CD4-positive, alpha-beta T cell treated with Interleukin-17A for 1 hour (primary cell): ENCODE results near the gene C11orf68.

Experiments used
- DNase-seq: peaks from one replicate; pipeline ENCODE4 v3.0.0-alpha.2; 2020

C11orf68 gene

GRCh38 chr11:65911682-65912568 is 6.9 kb downstream of the C11orf68 start:
- DNase-seq = no peak

DNA sequence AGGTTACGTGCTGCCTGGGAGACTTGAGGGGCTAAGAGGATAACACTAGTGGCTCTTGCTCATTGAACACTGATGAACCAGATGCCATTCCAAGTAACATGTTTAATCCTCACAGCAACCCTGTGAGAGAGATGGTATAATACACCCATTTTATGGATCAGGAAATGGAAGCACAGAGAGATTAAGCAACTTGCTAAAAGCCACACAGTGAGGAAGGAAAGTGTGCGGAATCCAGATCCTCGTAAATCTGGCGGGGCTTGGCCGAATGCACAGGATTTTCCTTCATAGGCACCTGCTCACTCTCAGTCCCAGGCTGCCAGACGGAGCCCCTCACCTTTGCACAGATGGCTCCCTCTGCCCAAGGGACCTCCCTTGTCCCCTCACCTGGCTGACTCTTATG is 11.0 kb downstream of the C11orf68 start:
- DNase-seq = no peak

DNA sequence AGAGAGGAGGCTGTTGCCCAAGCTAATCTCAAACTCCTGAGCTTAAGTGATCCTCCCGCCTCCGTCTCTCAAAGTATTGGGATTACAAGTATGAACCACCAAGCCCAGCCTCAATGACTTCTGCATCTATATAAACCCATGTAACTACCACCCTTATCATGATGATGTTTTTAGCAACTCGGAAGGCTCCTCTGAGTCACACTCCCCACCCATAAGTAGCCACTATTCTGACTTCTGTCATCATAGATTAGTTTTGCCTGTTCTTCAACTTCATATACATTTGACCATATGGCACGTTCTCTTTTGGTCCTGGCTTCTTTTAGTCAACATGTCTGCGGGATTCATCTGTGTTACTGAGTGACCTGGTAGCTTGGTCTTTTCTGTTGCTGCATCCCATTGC is 12.3 kb downstream of the C11orf68 start:
- no peak for DNase-seq

GRCh38 chr11:65903715-65904114 is 15.1 kb downstream of the C11orf68 start:
- DNase-seq = no peak

DNA sequence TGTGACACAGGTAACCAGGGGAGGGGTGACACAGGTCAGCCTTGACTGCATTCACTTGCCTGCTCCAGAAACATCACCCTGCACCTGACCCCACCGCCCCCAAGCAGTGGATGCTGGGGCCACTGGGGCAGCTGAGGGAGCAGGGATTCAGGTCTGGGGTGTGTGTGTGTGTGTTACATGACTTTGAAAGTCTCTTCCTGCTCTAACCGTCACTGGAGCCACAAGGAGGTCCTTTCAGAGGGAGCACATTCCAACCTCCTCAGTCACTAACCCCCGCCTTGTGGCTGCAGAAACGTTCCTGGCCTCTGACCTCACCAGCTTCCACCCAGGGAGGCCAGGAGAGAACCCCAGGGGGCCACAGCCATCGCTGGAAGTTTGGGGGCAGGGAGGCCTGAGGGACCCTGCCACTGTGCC is 15.8 kb downstream of the C11orf68 start:
- no peak for DNase-seq

DNA sequence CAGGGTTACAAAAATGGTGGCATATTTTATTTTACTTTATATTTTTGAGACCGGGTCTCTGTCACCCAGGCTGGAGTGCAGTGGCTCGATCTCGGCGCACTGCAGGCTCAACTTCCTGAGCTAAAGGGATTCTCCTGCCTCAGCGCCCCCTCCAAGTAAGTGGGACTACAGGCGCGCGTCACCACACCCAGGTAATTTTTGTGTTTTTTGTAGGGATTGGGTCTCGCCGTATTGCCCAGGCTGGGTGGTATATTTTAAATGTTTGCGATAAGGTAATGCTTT is 18.0 kb downstream of the C11orf68 start:
- no peak for DNase-seq

DNA sequence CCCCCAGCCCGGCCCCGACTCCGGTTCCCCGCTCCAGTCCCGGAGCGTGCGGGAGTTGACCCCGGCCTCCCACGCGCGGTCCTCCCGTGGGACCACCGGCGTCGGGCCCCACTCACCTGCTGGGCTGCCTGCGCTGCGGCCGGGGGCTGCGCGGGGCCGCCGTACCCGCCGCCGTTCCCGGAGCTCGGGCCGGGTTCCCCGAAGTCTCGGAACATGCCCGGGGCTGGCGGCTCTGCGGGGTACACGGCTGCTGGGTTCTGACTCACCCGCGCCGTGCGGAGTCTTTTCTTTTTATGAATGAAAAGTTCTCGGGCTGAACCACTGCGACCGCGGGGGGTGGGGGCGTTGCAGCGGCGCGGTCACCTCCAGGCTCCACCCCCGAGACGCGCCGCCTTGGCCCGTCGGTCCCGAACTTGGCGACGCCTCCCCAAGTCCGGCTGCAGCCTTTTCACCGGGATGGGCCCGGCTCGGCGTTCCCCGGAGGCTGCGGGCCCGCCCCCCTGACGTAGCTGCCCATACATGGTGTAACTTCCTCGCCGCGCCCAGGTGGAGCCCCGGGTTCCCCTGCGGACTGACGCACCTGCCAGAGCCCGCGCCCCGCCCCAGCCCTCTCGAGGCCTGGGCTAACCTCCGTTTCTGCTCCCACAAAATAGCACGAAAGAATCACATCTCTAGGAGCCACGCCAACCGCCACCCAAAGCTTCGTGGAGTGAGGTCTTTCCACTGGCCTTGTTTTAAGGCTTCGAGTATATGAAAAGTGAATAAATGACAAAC is 18.6 kb downstream of the C11orf68 start, which contains the start of gene FOSL1:
TSS of gene FOSL1 (minus strand) at position 264 of the 774 bp plus-strand sequence. CDS start at position 215, 49 bp downstream.
- peak; percentile 97 for DNase-seq

- peak; percentile 59 for DNase-seq
Measured at GRCh38 chr11:65899356-65900124, 19.3 kb downstream of the C11orf68 start.

DNA sequence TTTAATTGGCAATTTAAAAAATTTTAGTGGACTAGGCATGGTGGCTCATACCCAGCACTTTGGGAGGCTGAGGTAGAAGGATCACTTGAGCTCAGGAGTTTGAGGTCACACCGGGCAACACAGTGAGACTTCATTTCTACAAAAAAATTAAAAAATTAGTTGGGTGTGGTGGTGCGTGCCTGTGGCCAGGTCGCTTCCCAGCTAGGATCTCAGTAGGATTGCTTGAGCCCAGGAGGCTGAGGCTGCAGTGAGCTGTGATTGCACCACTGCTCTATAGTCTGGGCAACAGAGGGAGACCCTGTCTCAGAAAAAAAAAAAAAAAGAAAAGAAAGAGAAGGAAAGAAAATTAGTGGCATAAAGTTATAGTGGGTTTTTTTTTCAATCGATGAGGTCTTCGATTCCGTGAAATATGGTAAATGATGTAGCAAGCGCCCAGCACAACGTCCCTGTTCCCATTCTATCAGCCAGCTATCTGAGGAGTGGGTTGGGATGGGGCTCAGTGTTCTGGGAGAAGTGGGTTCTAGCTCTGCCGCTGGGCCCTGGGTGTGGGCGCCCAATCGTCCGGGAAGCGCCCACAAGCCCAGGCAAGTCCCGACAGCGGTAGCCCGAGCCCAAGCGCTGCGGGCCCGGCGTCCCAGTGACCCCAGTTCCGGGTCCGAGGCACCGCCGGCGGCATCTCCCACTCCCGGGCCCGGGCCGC is 20.1 kb downstream of the C11orf68 start:
- DNase-seq = no peak

DNA sequence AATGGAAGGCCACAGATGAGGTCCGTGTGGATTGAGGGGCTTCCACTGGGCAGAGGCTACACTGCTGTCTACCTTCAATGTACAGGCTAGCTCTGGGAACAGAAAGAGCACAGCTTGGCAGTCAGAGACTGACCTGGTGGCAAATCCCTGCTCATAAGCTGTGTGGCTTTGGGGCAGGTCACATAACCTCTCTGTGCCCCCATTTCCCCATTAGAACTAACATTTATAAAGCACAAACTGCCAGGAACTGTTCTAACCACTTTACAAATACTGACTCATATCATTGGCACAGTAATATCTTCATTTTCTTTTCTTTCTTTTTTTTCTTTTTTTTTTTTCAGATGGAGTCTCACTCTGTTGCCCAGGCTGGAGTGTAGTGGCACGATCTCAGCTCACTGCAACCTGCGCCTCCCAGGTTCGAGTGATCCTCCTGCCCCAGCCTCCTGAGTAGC is 21.8 kb downstream of the C11orf68 start:
- no peak for DNase-seq

- DNase-seq = no peak
Measured at GRCh38 chr11:65896034-65896999, 22.5 kb downstream of the C11orf68 start.

DNA sequence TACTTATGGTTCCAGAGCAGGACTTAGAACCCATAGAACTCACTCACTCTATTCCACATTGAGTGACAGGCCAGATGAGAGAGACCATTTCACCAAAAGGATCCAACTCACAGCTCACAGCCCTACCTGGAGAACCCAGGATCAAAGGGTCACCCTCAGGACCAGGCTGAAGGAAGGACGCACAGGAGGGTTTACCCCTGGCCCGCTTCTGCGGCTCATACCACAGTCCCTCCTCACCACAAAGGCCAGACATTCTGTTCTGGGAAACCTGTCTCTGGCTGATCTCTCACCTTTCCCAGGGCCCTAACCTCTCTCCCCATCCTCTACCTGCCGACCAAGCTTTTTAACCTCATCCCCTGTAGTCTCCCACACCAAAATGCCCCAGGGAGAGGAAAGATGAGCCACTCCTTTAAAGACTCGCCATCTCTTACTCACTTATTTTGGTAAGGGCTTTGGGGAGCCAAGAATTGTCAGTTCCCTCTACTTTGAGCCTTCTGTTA is 23.3 kb downstream of the C11orf68 start:
- no peak for DNase-seq

- DNase-seq = peak; percentile 54
Measured at GRCh38 chr11:65894034-65894591, 24.7 kb downstream of the C11orf68 start.

DNA sequence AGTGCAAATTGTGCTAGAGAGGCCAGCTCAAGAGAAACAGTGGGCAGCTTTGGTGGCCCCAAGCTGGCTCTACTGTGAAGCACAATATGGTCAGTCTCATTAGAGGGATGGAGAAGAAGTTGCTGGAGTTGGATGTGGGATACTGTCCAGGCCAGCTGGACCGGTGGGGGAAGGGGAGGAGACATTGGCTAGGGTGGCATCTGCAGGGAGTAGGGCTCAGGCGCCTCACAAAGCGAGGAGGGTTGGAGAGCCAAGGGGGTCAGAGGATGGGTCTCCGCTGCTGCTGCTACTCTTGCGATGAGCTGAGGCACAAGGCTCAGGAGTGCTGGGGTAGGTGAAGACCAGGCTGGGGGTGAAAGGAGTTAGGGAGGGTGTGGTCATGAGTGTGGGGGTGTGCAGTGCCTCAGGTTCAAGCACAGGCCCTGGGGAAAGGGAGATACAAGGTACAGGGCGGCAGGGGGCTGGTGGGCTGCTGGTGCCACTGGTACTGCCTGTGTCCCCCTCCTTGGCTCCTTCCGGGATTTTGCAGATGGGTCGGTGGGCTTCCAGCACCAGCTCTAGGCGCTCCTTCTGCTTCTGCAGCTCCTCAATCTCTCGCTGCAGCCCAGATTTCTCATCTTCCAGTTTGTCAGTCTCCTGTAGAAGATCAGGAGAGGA is 26.1 kb downstream of the C11orf68 start:
- DNase-seq = no peak

GRCh38 chr11:65892137-65892540 is 26.7 kb downstream of the C11orf68 start:
- DNase-seq = peak; percentile 49

DNA sequence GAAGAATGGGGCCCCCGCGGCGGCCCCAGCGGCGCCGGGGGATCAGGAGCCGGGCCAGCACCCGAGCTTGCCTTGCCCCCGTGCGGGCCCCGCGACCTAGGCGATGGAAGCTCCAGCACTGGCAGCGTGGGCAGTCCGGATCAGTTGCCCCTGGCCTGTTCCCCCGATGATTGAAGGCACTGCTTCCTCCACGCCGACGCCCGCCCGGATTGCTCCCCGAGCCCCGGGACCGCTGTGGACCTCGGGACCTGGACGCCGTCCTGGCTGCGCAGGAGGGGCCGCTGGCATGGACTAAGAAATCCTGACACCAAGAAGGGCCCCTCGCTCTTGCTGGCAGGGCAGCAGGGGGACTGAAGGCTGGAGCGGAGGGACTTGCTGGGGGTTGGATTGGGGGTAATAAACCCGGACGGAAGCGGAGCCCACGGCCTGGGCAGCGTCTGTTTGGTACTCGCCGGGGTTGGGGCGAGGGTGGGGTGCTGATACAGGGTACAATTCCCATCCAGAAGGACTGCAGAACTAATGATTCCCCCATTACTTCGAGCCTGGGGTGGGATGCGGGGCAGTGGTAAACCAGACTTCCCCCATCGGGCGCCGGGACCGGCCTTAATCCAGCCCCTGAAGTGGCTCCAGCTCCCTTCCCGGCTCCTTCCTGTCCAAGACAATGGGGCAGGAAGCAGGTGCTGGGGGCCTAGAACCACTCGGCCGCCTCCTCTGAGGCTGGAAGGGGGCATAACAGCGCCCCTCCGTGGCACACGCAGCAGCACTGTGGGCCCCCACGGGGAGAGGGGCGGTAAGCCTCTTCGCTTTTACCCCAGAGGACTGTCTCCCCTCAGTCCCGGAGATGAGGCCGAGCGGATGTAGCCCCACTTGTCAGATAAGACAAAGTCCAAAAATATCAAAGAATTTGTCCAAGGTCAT is 27.4 kb downstream of the C11orf68 start:
- peak; percentile 44 for DNase-seq

- peak; percentile 98 for DNase-seq
Measured at GRCh38 chr11:65890324-65891218, 28.3 kb downstream of the C11orf68 start, which contains the start of gene CCDC85B. Gene CCDC85B, plus strand, starts transcription at chr11:65890673. Its CDS starts 111 bp downstream, at chr11:65890784.
